ENCODE measurements around the gene DDR1.
"Not testable (repeated sequence)": the region's sequence is repeated elsewhere in the genome, so short reads cannot be mapped to it uniquely, and the experiment has no call there.

The DDR1 gene

DNA sequence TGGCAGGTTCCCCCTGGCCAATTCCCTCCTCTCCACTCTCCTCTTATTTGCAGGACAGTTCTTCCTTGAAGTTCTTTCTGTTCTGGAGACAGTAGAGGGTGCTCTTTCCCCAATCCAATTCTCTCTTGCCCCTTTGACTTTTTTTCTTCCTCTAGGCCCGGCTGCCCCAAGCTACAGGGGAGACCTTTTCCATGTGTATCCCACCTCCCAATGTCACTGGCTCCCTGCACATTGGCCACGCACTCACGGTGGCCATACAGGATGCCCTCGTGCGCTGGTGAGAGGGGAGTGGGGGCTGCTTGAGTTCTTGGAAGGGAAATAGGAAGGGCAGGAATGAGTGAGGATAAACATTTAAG lies 31.2 kb downstream of the DDR1 start:
- in situ Hi-C loops (cut with HindIII; ENCODE audit: low sequenced_read_pairs), result loop anchor here (5.0 kb wide), 1 partner anchor 157 kb away; no protein-coding TSS in a partner anchor
- peak; percentile 63 for DNase-seq (ENCODE audit: low read depth)
- no peak overlapping the region for H3K4me3 ChIP-seq (ENCODE audit: low read depth, low read length)
- TF ChIP-seq CTCF (IDR thresholded peaks at IDR 0.05; ENCODE audit: low read depth, low read length, missing control alignments), result peak; percentile 75

GRCh38 chr6:30917041-30917440 lies 32.7 kb downstream of the DDR1 start:
- TF ChIP-seq CTCF (IDR thresholded peaks at IDR 0.05; ENCODE audit: low read depth, low read length, missing control alignments), result no peak
- in situ Hi-C loops (cut with HindIII; ENCODE audit: low sequenced_read_pairs), result loop anchor here (5.0 kb wide), 1 partner anchor 155 kb away; no protein-coding TSS in a partner anchor
- H3K4me3 ChIP-seq (ENCODE audit: low read depth, low read length), result no peak overlapping the region
- DNase-seq (ENCODE audit: low read depth), result no peak

DNA sequence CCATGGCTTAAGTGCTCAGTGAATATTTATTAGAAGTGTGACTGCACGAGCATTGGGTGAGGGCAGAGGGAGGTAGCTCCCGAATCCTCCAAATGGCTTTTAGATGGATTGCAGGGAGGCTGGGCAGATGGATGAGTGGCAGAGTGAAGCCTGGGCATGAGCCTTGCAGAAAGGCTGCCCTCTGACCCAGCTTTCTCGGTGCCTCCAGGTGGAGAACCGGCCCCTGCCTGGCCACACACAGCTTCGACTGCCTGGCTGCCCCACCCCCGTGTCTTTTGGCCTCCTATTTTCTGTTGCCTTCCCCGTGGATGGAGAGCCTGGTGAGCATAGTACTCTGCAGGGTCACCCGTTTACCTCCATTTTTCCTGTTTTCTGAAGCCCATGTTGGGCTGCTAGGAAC lies 33.2 kb downstream of the DDR1 start:
- TF ChIP-seq CTCF (IDR thresholded peaks at IDR 0.05; ENCODE audit: low read depth, low read length, missing control alignments), result no peak
- DNase-seq (ENCODE audit: low read depth), result no peak
- no peak overlapping the region for H3K4me3 ChIP-seq (ENCODE audit: low read depth, low read length)
- in situ Hi-C loops (cut with HindIII; ENCODE audit: low sequenced_read_pairs), result loop anchor here (5.0 kb wide), 1 partner anchor 155 kb away; no protein-coding TSS in a partner anchor

DNA sequence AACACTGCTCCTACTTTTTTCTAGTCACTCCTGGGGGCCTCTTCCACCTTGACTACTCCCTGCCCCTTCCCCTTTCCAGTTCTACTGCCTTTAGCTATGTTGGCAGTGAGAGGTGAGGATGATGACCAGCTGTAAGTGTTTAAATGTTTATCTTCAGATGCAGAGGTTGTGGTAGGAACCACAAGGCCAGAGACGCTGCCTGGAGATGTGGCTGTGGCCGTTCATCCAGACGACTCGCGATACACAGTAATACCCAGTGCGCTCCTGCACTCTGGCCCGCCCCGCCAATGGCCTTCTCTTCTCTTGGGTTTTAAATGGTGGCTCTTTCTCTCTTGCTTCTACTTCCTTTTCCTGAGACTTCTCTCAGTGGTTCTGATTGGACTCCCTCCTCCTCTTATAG lies 34.4 kb downstream of the DDR1 start:
- no peak for TF ChIP-seq CTCF (IDR thresholded peaks at IDR 0.05; ENCODE audit: low read depth, low read length, missing control alignments)
- no peak for DNase-seq (ENCODE audit: low read depth)
- in situ Hi-C loops (cut with HindIII; ENCODE audit: low sequenced_read_pairs), result loop anchor here (5.0 kb wide), 1 partner anchor 154 kb away; no protein-coding TSS in a partner anchor
- H3K4me3 ChIP-seq (ENCODE audit: low read depth, low read length), result no peak overlapping the region

- no peak overlapping the region for H3K4me3 ChIP-seq (ENCODE audit: low read depth, low read length)
- TF ChIP-seq CTCF (IDR thresholded peaks at IDR 0.05; ENCODE audit: low read depth, low read length, missing control alignments), result no peak
- in situ Hi-C loops (cut with HindIII; ENCODE audit: low sequenced_read_pairs), result no loop called here
- DNase-seq (ENCODE audit: low read depth), result no peak
Observed at GRCh38 chr6:30922447-30922852, 38.1 kb downstream of the DDR1 start.

DNA sequence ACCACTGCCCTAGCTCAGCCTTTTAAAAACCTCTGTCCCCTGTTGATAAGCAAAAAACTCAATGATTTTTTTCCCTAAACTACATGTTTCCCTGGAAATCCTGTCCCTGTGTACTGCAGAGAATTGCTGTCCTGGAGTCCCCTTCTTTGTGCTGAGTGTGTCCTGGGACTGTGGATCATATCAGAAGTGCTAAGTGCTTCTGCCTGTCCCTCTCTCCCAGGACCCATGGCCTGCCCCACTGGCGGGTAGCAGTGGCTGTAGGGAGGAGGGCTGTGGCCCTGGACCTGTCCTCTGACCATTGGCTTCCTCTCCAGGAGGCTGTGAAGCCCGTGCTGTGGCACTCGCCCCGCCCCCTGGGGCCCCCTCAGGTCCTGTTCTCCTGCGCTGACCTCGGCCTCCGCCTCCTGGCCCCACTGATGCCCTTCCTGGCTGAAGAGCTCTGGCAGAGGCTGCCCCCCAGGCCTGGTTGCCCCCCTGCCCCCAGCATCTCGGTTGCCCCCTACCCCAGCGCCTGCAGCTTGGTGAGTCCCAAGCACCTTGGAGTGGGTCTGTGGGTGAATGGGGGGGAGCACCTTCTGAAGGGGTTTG lies 39.8 kb downstream of the DDR1 start:
- DNase-seq (ENCODE audit: low read depth); in situ Hi-C loops (cut with HindIII; ENCODE audit: low sequenced_read_pairs): not testable (repeated sequence)

GRCh38 chr6:30926644-30927043 lies 42.3 kb downstream of the DDR1 start:
- TF ChIP-seq CTCF (IDR thresholded peaks at IDR 0.05; ENCODE audit: low read depth, low read length, missing control alignments), result no peak
- in situ Hi-C loops (cut with HindIII; ENCODE audit: low sequenced_read_pairs), result no loop called here
- H3K4me3 ChIP-seq (ENCODE audit: low read depth, low read length), result no peak overlapping the region
- DNase-seq (ENCODE audit: low read depth), result no peak

More for the DNA sequence above, 39.8 kb downstream of the DDR1 start:
- not testable (repeated sequence) for H3K4me3 ChIP-seq (ENCODE audit: low read depth, low read length)

GRCh38 chr6:30927080-30927479 lies 42.8 kb downstream of the DDR1 start:
- DNase-seq (ENCODE audit: low read depth); in situ Hi-C loops (cut with HindIII; ENCODE audit: low sequenced_read_pairs); H3K4me3 ChIP-seq (ENCODE audit: low read depth, low read length): not testable (repeated sequence)

All from astrocyte of the cerebellum (primary cell).